Adrenal gland (tissue), 5 donors: ENCODE data around the gene AVPR1A.

Source experiments
- POLR2A ChIP-seq, 2 donors: fragments of 450-650 bp; IDR thresholded peaks; one replicate each; pipeline ENCODE4 v1.6.1; 2017; ENCODE audit warnings: antibody characterized with exemption in 2 of 2, mild to moderate bottlenecking in 2 of 2, moderate library complexity in 1 of 2
- TF ChIP-seq, protein P1 (sequence below), 6 experiments: fragments of 450-650 bp in 4 of 6; fragments of 200-600 bp in 2 of 6; sonication (generic) in 1 of 6; IDR thresholded peaks; 1 replicate in 5 of 6; 2 replicates in 1 of 6; pipeline versions ENCODE4 v1.5.1 to v1.8.0; 2016 to 2021; ENCODE audit warnings: antibody characterized with exemption in 6 of 6, mild to moderate bottlenecking in 2 of 6, moderate library complexity in 1 of 6
- donor health status: DM: no; HTN: no; CAD: no.

DNA sequence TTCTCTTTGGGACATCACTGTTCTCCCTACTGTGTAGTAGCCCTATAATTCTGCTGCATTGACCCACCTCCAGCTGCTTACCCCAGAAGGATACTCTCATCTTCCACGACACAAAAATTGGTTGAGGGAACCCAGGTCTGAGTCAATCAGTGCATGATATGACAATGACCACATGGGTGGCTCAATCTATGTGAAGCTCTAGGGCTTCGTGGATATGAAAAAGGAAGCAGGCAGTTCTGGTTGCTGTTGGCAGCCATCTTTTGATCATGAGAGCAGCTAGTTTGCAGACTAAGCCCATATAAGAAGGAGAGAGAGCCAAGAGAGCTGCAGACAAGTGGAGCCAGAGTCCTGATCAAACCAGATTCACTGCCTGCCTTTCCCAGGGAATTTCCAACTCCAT is 57.9 kb downstream of the AVPR1A start:
- no peak for TF ChIP-seq POLR2A (IDR thresholded peaks at IDR 0.05)
- TF ChIP-seq, protein P1, sequence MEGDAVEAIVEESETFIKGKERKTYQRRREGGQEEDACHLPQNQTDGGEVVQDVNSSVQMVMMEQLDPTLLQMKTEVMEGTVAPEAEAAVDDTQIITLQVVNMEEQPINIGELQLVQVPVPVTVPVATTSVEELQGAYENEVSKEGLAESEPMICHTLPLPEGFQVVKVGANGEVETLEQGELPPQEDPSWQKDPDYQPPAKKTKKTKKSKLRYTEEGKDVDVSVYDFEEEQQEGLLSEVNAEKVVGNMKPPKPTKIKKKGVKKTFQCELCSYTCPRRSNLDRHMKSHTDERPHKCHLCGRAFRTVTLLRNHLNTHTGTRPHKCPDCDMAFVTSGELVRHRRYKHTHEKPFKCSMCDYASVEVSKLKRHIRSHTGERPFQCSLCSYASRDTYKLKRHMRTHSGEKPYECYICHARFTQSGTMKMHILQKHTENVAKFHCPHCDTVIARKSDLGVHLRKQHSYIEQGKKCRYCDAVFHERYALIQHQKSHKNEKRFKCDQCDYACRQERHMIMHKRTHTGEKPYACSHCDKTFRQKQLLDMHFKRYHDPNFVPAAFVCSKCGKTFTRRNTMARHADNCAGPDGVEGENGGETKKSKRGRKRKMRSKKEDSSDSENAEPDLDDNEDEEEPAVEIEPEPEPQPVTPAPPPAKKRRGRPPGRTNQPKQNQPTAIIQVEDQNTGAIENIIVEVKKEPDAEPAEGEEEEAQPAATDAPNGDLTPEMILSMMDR (IDR thresholded peaks at IDR 0.05): no peak
